ENCODE measurements around the gene GRID2IP. TPM values are rescaled to one million over a fixed set of nuclear protein-coding genes. Genes with fewer than 3 reads are reported as not detected.

The GRID2IP gene
- total RNA-seq, 1 donor from 2014 or later: 1.2 TPM

DNA sequence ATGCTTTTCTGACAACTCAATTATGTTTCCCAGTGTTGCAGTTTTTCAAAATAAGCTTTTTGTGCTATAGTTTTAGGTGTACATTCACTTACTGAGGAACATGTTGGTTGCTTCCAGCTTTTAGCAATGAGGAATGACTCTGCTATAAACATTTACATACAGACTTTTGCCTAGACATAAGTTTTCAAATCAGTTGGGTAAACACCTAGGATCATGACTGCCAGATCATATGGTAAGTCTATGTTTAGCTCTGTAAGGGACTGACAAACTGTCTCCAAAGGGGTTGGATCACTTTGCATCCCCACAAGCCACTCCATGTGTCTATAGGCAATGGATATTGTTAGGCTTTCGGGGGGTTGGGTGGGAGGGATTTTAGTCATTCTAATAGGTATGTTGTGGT, 10.8 kb upstream of the GRID2IP start:
- DNase-seq: no peak

DNA sequence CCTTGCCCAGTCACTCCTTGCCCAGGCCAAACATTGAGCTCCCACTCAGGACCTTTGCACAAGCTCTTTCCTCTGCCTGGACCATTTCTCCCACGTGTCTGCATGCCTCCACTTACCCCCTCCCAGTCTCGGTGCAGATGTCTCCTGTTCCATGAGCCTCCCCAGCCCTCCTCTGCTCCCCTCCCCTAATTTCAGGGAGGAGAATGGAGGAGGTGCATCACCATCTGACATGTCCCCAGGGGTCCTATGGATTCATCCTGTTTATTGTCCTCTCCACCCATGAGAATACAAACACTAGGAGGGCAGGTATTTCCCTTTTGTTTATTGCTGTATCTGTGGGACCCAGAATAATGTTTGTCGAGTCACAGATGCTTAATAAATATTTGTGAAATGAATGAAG, 8.6 kb upstream of the GRID2IP start:
- DNase-seq: no peak

DNA sequence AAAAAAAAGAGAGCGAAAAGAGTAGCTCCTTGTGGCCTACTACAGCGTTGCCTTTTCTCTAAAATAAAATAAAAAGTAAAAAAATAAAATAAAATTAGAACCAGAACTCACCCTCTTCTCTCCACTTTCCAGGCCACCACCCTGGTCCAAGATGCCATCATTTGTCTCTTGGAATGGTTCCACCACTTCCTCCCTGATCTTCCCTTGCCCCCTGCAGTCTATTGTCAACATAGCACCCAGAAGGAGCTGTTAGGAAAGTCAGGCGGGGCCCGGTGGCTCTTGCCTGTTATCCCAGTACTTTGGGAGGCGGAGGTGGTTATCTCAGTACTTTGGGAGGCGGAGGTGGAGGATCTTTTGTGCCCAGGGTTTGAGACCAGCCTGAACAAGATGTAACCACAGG, 7.6 kb upstream of the GRID2IP start:
- DNase-seq: no peak

DNA sequence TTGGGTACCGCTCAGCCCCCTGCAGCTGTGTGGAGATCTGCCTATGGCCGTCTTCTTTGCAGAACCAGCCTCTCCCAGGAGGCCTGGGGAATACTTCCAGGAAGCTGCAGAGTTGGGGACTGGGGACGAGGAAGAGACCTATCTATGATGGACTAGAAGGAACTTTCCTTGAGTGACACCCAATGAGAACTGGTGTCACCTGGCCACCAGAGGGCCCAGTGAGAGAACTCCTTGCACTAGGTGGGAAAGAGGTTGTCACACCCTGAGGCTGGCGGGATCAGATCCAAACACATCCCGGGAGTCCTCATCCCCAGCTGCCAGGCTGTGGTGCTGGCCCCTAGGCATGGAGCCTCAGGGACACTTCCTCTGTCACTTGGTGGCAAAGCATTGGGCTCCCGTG, 4.9 kb upstream of the GRID2IP start:
- no peak for DNase-seq

DNA sequence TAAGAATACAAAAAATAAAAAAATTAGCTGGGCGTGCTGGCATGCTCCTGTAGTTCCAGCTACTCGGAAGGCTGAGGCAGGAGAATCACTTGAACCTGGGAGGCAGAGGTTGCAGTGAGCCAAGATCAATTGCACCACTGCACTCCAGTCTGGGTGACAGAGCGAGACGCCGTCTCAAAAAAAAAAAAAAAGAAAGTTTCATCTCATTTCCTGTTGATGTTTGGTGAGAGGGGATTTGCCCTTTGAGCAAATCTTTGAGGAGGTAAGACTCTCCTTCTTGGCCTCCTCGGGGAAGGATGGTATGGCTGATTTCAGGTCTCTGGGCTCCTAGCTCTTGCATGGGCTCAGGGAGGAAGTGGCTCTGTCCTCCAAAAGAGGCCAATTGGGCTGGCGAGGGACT, 3.6 kb upstream of the GRID2IP start:
- DNase-seq: no peak

DNA sequence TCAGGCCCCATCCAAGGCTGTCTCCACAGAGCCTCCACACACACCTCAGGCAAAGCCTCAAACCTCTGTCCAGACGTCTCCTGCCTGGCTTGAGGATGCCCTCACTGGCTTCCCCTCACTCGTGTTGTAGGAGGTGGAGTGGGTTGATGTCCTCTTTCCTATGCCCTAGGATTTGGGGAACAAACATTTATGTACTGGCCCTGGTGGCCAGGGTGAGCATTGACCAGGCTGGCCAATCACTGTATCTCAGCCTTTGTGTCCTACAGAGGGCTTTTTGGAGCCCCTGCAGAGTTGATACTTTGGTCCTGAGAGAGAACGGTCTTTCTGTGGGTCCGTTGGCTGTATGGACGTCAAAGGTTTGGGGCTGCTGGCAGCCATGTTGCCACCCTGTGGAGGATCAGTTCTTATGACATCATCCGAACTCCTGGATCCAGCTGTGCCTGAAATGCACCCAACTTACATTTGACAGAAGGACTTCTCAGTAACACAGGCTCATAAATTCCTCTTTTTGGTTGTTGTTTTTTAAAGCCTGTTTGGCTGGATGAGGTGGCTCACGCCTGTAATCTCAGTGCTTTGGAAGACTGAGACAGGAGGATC, 2.3 kb upstream of the GRID2IP start:
- no peak for DNase-seq

DNA sequence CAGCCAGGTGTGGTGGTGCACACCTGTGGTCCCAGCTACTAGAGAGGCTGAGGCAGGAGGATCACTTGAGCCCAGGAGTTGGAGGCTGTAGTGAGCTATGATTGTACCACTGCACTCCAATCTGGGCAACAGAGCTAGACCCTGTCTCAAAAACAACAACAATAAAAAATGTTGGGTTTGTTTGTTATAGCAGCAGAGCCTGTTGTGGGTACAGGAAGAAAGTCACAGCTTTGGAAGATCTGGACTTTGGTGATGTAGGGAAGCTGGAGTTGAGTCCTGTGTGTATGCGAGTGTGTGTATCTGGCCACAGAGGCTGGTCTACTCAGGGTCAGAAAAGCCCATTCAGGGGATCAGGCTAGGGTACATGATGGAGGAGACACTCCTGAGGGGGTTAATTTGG, 3.9 kb downstream of the GRID2IP start:
- no peak for DNase-seq

DNA sequence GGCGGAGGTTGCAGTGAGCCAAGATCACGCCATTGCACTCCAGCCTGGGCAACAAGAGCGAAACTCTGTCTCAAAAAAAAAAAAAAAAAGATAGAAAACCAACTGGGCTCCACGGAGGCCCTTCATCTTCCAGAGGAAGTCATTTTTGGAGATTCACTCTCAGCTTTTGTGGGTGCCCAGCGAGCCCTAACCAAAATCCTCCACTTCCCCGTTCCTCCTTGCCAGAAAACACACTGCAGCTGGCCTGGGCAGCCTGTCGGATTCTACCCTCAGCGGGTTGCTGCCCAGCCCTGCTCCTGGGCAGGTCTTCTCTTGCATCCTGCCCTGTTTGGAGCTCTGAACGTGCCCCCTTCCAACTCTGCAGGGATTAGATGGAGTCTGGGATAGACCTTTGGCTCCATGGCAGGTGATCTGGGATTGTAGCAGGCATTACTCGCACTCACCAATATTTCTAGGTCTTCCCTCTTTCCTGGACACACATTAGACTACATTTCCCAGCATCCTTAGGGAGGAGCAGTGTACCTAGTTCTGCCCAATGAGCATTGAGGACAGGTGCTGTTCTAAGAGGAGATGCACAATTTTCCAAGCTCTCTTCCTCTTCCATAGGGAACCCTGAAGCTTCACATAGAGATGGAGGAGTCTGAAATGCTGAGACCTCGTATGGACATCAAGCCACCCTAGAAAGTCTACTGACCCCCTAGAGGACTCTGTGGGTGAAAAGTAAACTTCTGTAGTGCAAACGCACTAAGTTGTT, 4.6 kb downstream of the GRID2IP start:
- DNase-seq: no peak

DNA sequence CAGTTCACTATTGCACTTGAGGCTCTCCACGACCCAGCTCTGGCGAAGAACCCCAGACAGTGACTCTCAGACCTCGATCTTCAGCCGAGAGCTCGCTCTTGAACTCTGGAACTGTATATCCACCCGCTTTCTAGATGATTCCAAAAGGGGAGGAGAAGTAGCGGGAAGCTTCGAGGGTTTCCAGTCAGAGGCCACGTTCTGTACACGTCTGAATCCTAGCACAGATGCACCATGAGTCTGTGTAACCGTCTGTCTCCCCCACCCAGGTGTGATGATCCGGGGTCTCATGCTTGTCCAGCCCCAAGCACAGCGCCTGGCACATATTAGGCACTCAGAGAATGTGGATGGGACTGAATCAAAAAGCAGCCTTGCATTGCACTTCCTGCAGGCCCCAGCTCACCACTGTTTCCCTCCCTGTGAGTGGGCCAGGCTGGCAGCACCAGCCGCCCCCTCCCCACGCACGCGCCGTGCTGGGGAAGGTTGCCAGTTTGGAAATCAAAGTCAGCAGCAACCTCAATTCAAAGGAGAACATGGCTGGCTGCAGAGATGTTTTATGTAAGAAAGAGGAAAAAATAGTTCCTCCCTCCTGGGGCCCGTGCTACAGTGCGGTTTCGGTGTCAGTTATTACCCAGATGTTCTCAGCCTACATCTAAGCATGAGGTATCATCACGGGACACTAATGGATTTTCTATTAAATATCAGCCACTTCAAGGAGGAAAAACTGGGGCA, 5.7 kb downstream of the GRID2IP start:
- DNase-seq: no peak

DNA sequence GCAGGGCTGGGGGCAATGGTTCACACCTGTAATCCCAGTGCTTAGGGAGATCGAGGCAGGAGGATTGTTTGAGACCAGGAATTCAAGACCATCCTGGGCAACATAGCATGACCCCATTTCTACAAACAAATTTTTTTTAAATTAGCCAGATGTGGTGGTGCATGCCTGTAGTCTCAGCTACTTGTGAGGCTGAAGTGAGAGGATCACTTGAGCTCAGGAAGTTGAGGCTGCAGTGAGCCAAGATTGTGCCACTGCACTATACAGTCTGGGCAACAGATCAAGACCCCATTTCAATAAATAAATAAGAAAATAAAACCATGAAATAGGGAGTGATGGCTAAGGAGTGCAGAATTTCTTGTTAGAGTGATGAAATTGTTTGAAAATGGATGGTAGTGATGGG, 8.9 kb downstream of the GRID2IP start:
- DNase-seq: no peak

DNA sequence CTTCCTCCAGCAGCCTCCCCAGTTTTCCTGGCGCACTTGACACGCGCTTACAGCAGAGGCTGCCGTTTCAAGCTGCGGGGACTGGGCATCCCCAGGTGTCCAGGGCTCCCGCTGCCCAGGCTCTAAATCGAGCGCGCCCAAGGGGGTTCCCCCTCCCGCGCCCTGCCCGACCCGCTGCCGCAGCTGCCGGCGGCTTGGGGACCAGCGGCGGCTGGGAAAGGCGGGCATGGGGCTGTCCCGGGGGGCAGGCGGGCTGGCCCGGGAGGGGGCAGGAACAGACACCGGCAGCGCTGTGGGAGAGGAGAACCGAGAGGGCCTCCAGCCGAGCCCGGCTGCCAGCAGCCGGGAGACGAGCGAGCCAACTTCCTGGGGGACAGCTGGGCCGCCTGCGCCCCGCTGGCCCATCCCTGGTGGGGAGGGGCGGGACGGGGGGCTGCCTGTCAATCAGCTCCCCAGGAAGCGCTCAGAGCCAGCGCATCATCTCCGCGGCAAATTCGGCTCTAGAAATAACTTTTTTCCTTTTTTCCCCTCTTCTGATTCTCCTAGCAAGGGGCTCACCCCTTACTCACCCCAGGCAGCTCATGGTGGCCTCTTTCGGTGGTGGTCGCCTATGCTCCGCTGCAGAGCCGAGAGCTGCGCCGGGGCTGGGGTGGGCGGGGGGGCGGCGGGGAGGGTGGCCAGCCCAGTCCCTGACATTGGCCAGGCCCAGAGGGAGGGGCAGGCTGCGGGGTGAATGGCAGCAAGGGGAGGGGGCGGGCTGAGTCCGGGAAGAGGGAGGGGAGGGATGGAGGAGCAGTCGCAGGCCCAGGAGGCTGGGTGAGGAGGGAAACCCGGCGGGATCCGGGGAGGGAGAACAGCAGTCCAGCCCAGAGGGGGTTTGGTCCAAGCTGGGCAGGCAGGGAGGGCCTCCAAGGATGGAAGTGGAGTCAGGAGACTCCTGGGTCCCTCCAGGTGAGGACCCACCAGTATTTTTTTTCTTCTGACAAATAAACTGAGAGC, 14.7 kb downstream of the GRID2IP start:
- DNase-seq: no peak

DNA sequence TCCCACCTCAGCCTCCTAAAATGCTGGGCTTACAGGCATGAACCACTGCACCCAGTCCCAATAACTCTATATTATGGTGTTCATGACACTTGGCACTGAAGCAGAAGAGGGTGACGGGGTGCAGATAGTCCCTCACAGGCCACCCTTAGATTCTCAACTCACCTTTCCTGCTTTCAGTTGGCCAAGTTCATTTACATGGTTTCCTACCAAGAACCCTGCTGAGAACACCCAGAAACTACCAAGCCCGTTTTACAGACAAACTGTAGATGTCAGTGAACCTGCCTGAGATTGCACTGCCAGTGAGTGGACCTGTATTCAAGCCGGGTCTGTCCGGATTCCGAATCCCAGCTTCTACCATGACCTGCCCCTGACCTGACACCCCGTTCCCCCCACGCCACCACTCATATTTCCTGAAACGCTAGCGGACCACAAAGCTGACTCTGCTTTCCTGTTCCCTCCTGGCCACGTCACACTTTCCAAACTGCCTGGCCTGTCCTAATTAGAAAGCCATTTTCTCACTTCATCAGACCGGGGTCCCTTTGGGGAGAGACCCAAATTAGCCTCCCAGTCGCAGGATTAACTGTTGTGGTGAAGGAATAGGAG, 17.3 kb downstream of the GRID2IP start:
- DNase-seq: no peak

DNA sequence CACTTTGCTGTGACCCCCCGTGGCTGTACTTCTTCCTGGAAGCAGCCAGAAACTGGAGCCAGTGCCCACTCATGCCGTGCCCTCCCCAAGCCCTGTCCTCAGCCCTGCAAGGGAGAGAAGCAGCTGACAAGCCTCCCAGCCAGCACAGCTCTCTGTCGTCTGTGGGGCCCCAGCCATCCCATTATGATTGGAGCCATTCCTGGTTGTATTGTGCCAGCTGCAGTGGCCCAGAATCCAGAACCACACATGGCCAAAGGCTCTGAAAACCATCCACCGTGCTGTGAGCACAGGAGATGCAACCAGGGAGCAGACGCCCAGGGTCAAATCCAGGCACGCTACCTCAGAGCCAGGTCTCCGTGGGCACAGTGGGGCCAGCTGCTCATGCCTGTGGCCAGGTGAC, 18.7 kb downstream of the GRID2IP start:
- DNase-seq: no peak

DNA sequence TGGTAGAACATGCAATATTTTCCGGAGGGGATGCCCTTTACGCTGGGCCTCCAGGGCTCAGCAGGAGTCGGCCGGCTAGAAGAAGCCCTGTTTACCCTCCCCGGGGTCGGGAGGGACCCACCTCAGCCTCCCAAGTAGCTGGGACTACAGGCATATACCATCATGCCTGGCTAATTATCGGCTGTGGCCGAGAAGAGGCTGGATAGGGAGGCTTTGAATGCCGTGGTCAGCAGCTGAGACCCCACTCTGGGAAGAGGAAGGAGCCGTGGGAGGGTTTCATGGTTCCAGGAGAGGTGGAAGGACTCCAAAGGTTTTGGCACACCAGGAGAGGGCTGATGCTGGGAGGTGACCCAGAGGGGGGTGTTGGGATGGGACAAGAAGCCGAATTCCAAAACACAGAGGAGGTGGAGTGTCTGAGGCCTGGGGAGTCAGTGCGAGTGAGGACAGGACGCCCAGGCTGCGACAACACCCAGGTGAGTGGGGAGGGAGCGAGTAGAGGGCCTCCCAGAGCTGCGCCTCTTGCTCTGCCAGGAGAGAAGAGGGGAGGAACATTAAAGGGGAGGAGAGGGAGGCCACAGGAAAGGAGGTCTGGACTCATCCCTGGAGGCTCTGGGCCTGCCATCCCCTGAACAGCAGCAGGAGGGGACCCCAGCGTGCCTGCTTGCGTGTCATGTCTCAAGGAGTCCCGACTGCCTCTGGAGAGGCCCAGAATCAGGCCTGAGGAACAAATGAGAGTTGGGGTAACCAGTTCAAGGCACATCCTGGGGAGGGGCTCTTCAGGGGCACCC, 19.6 kb downstream of the GRID2IP start:
- no peak for DNase-seq

DNA sequence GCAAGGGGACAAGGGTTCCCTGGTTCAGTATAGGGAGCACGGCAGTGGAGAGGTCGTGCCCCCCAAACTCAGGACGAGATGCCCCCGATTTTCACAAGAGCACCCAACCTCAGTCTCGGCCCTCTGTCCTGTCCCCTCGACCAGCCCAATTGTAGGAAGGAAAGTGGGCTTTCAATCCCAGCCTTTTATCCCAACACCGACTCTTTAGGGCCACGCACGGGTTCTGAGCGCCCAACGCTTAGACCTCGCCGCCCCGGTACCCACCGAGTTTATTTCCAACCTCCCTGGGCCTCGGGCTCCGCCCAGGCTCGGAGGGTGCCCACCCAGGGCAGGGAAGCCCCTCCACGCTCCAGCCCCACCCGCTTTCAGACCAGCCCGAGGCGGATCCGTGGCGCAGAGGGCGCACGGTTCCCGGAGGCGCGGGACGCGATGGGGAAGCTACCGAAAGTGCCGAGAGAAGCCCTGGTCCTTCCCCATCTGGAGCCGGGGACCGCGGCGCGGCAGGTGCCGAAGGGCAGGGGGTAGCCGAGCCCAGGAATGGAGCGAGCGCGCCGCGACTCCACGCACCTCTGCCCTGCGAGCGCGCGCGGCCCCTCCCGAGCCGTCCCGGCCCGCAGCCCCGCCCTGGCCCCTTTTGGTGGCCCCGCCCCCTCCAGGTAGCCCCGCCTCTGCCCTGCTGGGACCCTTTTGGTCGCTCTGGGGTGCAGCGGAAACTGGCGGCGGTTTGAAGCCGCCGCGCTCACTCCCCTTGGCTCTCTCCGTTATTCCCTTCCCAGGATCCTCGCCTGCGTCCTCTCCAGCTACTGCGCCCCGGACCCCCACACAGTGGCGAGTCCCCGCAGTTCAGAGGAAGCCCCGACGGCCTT, 20.4 kb downstream of the GRID2IP start:
- DNase-seq: no peak

DNA sequence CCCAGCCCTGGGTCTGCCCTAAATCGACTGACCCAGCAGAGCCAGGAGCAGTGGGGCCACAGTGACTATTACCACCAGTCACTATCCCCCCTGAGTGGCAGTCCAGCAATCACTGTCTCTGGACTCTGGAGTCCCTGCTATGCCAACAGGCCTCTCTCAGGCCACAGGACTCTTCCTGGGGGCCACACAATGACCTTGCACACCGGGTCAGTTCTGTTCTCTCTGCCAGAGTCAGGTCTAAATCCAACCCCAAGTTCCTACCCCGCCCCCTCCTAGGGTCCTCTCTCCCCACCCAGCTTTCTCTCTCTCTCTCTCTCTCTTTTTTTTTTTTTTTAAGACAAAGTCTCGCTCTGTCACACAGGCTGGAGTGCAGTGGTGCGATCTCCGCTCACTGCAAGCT, 21.6 kb downstream of the GRID2IP start:
- no peak for DNase-seq

DNA sequence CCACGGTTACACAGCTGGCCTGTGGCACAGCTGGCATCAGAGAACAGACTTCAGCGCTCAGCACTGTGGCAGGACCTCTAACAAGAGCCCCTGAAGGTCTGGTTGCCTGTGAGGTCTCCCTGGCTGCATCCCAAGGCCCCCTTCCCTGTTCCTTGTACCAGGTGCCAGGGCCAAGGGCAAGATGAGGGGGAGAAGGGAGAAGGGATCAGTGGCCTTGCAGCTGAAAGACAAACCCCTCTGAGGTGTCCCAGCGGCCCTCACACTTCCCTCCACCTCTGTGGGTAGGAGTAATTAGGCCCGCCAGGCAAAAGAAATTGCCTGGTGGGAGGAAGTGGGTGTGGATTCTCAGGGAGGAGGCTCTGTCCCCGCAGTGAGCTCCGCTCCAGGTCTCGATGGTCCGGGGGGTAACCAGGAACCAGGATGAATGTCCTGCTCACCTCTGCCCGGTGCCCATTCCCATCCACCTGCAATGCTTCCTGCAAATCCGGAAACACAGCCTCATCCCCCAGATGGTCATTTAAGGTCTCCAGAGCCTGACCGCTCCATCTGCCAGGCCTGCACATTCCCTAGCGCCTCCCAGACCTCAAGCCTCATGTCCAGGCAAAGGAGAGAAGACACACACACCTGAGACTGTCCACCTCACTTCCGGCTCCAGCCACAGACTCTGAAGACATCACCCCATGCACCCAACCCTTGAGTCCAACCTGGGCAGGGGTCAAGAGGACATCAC, 22.7 kb downstream of the GRID2IP start:
- no peak for DNase-seq

DNA sequence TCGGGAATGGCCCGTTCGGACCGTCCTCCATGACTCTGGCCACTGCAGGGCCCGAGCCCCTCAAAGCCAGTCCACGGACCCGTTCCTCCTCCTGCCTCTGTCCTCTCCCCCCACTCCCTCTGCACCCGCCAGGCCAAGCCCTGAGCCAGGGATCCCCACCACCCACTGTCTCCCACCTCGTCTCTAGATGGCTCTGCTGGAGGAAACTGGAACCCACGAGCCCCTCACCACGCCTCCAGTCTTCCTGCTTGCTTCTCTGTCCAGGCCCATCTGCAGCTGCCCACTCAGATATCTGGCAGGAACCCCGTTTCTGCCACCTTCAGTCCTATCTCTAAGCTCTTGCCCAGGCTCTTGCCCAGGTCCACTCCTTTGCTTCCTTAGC, 24.3 kb downstream of the GRID2IP start:
- no peak for DNase-seq

DNA sequence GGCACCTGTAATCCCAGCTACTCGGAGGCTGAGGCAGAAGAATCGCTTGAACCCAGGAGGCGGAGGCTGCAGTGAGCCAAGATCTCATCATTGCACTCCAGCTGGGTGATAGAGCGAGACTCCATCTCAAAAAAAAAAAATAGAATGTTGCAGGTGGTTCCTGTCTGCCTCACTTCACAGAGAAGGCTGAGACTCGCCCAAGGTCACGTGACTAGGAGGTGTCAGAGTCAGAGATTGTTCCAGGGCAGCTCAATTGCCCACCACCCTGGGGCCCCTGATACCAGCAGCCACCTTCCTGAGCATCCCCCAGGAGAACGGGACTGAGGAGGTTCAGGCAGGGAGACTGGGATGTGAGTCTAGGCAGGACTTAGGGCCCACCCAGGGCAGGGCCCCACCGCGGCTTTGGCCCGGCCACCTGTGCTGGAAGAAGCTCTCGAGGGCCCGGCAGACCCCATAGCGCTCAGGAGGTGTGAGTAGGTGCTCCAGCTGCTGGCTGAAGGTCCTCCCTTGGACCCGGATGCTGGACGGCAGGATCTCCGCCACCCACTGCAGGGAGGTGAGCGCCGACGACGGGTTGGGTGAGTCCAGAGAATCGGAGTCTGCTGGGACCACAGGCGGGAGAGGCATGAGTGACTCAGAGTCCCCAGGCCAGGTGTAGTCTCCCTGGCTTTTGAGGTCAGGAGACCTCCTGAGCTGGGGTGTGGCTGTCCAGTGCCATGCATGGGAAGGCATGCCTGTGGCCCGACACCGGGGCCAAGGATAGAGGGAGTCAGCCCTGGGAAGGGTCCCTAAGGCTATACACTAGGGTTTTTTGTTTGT, 30.9 kb downstream of the GRID2IP start:
- DNase-seq: no peak
